Left ventricle myocardium superior (tissue), 1 donor: ENCODE measurements around the gene VNN1. TPM values are rescaled to one million over a fixed set of nuclear protein-coding genes. Genes with fewer than 3 reads are reported as not detected.

Experiments
- ATAC-seq: fragments of 200-7000 bp; cut with Tn5 transposase; one replicate; pipeline ENCODE4 v1.9.1; 2020; ENCODE audit warnings: mild to moderate bottlenecking, moderate library complexity
- DNase-seq: peaks from one replicate; pipeline ENCODE4 v3.0.0-alpha.2; 2020
- intact Hi-C: fragments of 100-400 bp; cut with micrococcal nuclease; formaldehyde crosslinking; loops from one replicate; pipeline ENCODE4 v1.11.0; 2022
- long read RNA-seq: library from polyadenylated mRNA; unstranded; transcript quantifications from one replicate; pipeline ENCODE4 v2.0.0, GENCODE V29; 2021
- total RNA-seq: library from RNA; stranded (reverse); fragmentation: NEBNext Ultra II Directional; extraction: Animal tissue kit (Norgen Biotek cat#: 25700); gene quantifications from one replicate; pipeline ENCODE4 v1.2.1, GENCODE V29; 2021
- donor health status: DM: no; HTN: yes; CAD: no; lungs with severe emphysema.

VNN1 gene
- 1.9 TPM for total RNA-seq
- long read RNA-seq: 0 reads

- DNase-seq (no peak), ATAC-seq (peak; percentile 81)
- intact Hi-C loops: no loop called here
Measured at GRCh38 chr6:132713352-132714134, at the start of gene VNN1. VNN1 (minus strand) TSS chr6:132714055; CDS start chr6:132714035, 20 bp downstream.

GRCh38 chr6:132763269-132763668, 49.4 kb upstream of the VNN1 start:
- ATAC-seq (peak; percentile 72), DNase-seq (no peak)
- intact Hi-C loops: loop anchor here (10.0 kb wide), 1 partner anchor 98 kb away; no protein-coding TSS in a partner anchor

GRCh38 chr6:132760256-132760655, 46.4 kb upstream of the VNN1 start:
- DNase-seq (no peak), ATAC-seq (no peak)
- intact Hi-C loops: loop anchor here (10.0 kb wide), 1 partner anchor 95 kb away; no protein-coding TSS in a partner anchor

GRCh38 chr6:132758689-132759088, 44.8 kb upstream of the VNN1 start:
- DNase-seq: no peak
- ATAC-seq: no peak
- intact Hi-C loops: no loop called here

GRCh38 chr6:132752255-132752654, 38.4 kb upstream of the VNN1 start:
- no peak for ATAC-seq
- DNase-seq: no peak
- intact Hi-C loops: no loop called here

- no peak for DNase-seq
- no peak for ATAC-seq
- intact Hi-C loops: no loop called here
Measured at GRCh38 chr6:132751828-132752227, 38.0 kb upstream of the VNN1 start.

GRCh38 chr6:132751306-132751705, 37.5 kb upstream of the VNN1 start:
- no peak for ATAC-seq
- DNase-seq: no peak
- intact Hi-C loops: no loop called here

- ATAC-seq: no peak
- intact Hi-C loops: no loop called here
- DNase-seq: no peak
Measured at GRCh38 chr6:132750455-132751248, 36.8 kb upstream of the VNN1 start.

GRCh38 chr6:132749111-132749510, 35.3 kb upstream of the VNN1 start:
- ATAC-seq (no peak), DNase-seq (no peak)
- intact Hi-C loops: no loop called here

- no peak for DNase-seq
- intact Hi-C loops: no loop called here
- ATAC-seq: no peak
Measured at GRCh38 chr6:132748446-132748845, 34.6 kb upstream of the VNN1 start.

GRCh38 chr6:132746048-132746447, 32.2 kb upstream of the VNN1 start:
- intact Hi-C loops: no loop called here
- ATAC-seq: no peak
- DNase-seq: no peak

GRCh38 chr6:132742495-132742894, 28.6 kb upstream of the VNN1 start:
- ATAC-seq (no peak), DNase-seq (no peak)
- intact Hi-C loops: no loop called here

- intact Hi-C loops: no loop called here
- no peak for DNase-seq
- ATAC-seq: no peak
Measured at GRCh38 chr6:132741281-132741680, 27.4 kb upstream of the VNN1 start.

GRCh38 chr6:132736239-132736638, 22.4 kb upstream of the VNN1 start:
- DNase-seq: no peak
- no peak for ATAC-seq
- intact Hi-C loops: no loop called here

- DNase-seq (no peak), ATAC-seq (peak; percentile 24)
- intact Hi-C loops: no loop called here
Measured at GRCh38 chr6:132734694-132735236, 20.9 kb upstream of the VNN1 start.

GRCh38 chr6:132733814-132734213, 20.0 kb upstream of the VNN1 start:
- ATAC-seq: no peak
- intact Hi-C loops: no loop called here

GRCh38 chr6:132733283-132733682, 19.4 kb upstream of the VNN1 start:
- ATAC-seq: no peak
- intact Hi-C loops: no loop called here
- no peak for DNase-seq

More at GRCh38 chr6:132733814-132734213, 20.0 kb upstream of the VNN1 start:
- DNase-seq: no peak

- DNase-seq: no peak
Measured at GRCh38 chr6:132731086-132731485, 17.2 kb upstream of the VNN1 start.

GRCh38 chr6:132730560-132730959, 16.7 kb upstream of the VNN1 start:
- no peak for DNase-seq
- ATAC-seq: no peak
- intact Hi-C loops: no loop called here

More at GRCh38 chr6:132731086-132731485, 17.2 kb upstream of the VNN1 start:
- intact Hi-C loops: no loop called here
- ATAC-seq: no peak

GRCh38 chr6:132728616-132729015, 14.8 kb upstream of the VNN1 start:
- intact Hi-C loops: no loop called here
- no peak for ATAC-seq

More at GRCh38 chr6:132728616-132729015, 14.8 kb upstream of the VNN1 start:
- DNase-seq: no peak
